Panc1 (cell line): Measurements from ENCODE around the gene RALGAPA1. TPM values are rescaled to one million over a fixed set of nuclear protein-coding genes. Genes with fewer than 3 reads are reported as not detected.

Experiments
- ATAC-seq: fragments of 200-7000 bp; cut with Tn5 transposase; 2 replicates; pipeline ENCODE4 v1.9.1; 2020; ENCODE audit warnings: mild to moderate bottlenecking, moderate library complexity
- BruUV-seq: library from RNA; stranded (reverse); fragments of 400-500 nt; replicated peaks from 2 replicates; lab custom pipeline; 2021; lab: Mats Ljungman, UMichigan
- CTCF ChIA-PET: fragments of 300-600 bp; sonication (Branson Sonifier 250); formaldehyde crosslinking; loops from one replicate; lab custom pipeline; 2022; ENCODE audit warnings: antibody characterized with exemption; lab: Charles Lee
- POLR2A ChIA-PET: fragments of 300-600 bp; sonication (Branson Sonifier 250); formaldehyde crosslinking; loops from one replicate; lab custom pipeline; 2022; ENCODE audit warnings: antibody characterized with exemption; lab: Charles Lee
- DNase-seq: peaks from one replicate; pipeline ENCODE4 v3.0.0-alpha.2; 2010; ENCODE audit warnings: low read depth, low spot score
- H3K27ac ChIP-seq: 2 replicates; pipeline ENCODE4 v1.5.1; 2011; ENCODE audit warnings: mild to moderate bottlenecking, low read length, inconsistent platforms
- H3K27me3 ChIP-seq: fragments of 200-500 bp; sonication (Bioruptor generic); 2 replicates; pipeline ENCODE4 v1.6.0; 2014; ENCODE audit warnings: low read length, inconsistent platforms; ENCODE audit not compliant: control insufficient read depth, insufficient read depth
- H3K36me3 ChIP-seq: fragments of 200-500 bp; sonication (Bioruptor generic); 2 replicates; pipeline ENCODE4 v1.5.1; 2014; ENCODE audit warnings: inconsistent platforms, mild to moderate bottlenecking, low read length, moderate library complexity; ENCODE audit not compliant: control insufficient read depth, insufficient read depth
- H3K4me1 ChIP-seq: 2 replicates; pipeline ENCODE4 v1.5.1; 2011; ENCODE audit warnings: inconsistent platforms, mild to moderate bottlenecking, low read length, moderate library complexity; ENCODE audit not compliant: control insufficient read depth, insufficient read depth
- H3K4me3 ChIP-seq, 2 experiments: 2 replicates each; pipeline ENCODE4 v1.5.1; 2011 to 2012; ENCODE audit warnings: low read depth in 2 of 2, low read length in 2 of 2, mild to moderate bottlenecking in 2 of 2, inconsistent platforms in 1 of 2, moderate library complexity in 1 of 2
- H3K9me3 ChIP-seq: fragments of 200-500 bp; sonication (Bioruptor generic); 2 replicates; pipeline ENCODE4 v1.5.1; 2014; ENCODE audit warnings: low read depth, mild to moderate bottlenecking, inconsistent platforms, low read length, moderate library complexity; ENCODE audit not compliant: control insufficient read depth, insufficient read depth
- CTCF ChIP-seq: fragments of 450-650 bp; IDR thresholded peaks from 2 replicates; pipeline ENCODE4 v1.5.1; 2017; ENCODE audit warnings: mild to moderate bottlenecking
- POLR2AphosphoS5 ChIP-seq: IDR thresholded peaks from 2 replicates; pipeline ENCODE4 v1.6.1; 2012; ENCODE audit warnings: mild to moderate bottlenecking, low read depth, low read length, moderate library complexity
- REST ChIP-seq, 2 experiments: IDR thresholded peaks; 2 replicates each; pipeline ENCODE4 v1.6.1; 2011 to 2012; ENCODE audit warnings: low read depth in 2 of 2, control low read depth in 1 of 2, low read length in 1 of 2, mild to moderate bottlenecking in 1 of 2, moderate library complexity in 1 of 2; ENCODE audit not compliant: insufficient read depth in 1 of 2
- SIN3A ChIP-seq: IDR thresholded peaks from 2 replicates; pipeline ENCODE4 v1.6.1; 2012; ENCODE audit warnings: low read depth, mild to moderate bottlenecking, low read length, moderate library complexity, borderline replicate concordance; ENCODE audit not compliant: insufficient read depth
- TCF7L2 ChIP-seq: IDR thresholded peaks from 2 replicates; pipeline ENCODE4 v1.6.1; 2011; ENCODE audit warnings: mild to moderate bottlenecking, low read depth, low read length, inconsistent platforms
- in situ Hi-C: cut with HindIII; loops from 2 replicates; pipeline ENCODE4 v1.10.0; 2016; ENCODE audit warnings: low sequenced_read_pairs, low pct_unique_long_range_greater_than_20kb
- intact Hi-C: fragments of 100-400 bp; cut with micrococcal nuclease; formaldehyde crosslinking; loops from one replicate; pipeline ENCODE4 v1.10.0; 2022; ENCODE audit not compliant: unreplicated experiment
- total RNA-seq: library from RNA; stranded (reverse); gene quantifications from one replicate; pipeline ENCODE4 v1.2.1, GENCODE V29; 2021; ENCODE audit not compliant: unreplicated experiment

RALGAPA1 gene
- total RNA-seq, 1 experiment from 2014 or later, result 31.5 TPM

- POLR2A ChIA-PET, result no interaction called here
- no peaks in the 10 kb centered on the region for H3K4me1 ChIP-seq
- H3K4me3 ChIP-seq, result no peak overlapping the region
- ATAC-seq, result no peak
- TF ChIP-seq SIN3A, result no peak
- TF ChIP-seq CTCF, result no peak
- no peak for TF ChIP-seq POLR2AphosphoS5
- TF ChIP-seq TCF7L2, result no peak
- TF ChIP-seq REST (IDR thresholded peaks at IDR 0.05; ENCODE audit: insufficient read depth in 1 of 2, low read depth in 2 of 2, low read length in 1 of 2), result no peak
- DNase-seq, result no peak
- no TSS peak for BruUV-seq
- no peaks in the 10 kb centered on the region for H3K9me3 ChIP-seq
- H3K27me3 ChIP-seq, result no peaks in the 10 kb centered on the region
- no peaks in the 10 kb centered on the region for H3K36me3 ChIP-seq
- in situ Hi-C loops, result no loop called here
- CTCF ChIA-PET, result no interaction called here
- intact Hi-C loops, result no loop called here
- no peak overlapping the region for H3K27ac ChIP-seq
Observed at GRCh38 chr14:35578135-35578534, 231.0 kb downstream of the RALGAPA1 start.

- POLR2A ChIA-PET, result no interaction called here
Observed at GRCh38 chr14:35576856-35577255, 232.2 kb downstream of the RALGAPA1 start.

More at GRCh38 chr14:35576856-35577255, 232.2 kb downstream of the RALGAPA1 start:
- H3K4me1 ChIP-seq, result no peaks in the 10 kb centered on the region
- ATAC-seq (no peak), DNase-seq (no peak)
- TF ChIP-seq CTCF (no peak), REST (IDR thresholded peaks at IDR 0.05; ENCODE audit: insufficient read depth in 1 of 2, low read depth in 2 of 2, low read length in 1 of 2) (no peak), SIN3A (no peak), TCF7L2 (no peak), POLR2AphosphoS5 (no peak)
- no peak overlapping the region for H3K4me3 ChIP-seq
- H3K27me3 ChIP-seq, result no peaks in the 10 kb centered on the region
- CTCF ChIA-PET, result no interaction called here
- H3K27ac ChIP-seq, result no peak overlapping the region
- no TSS peak for BruUV-seq
- intact Hi-C loops, result no loop called here
- H3K9me3 ChIP-seq, result no peaks in the 10 kb centered on the region
- in situ Hi-C loops, result no loop called here
- no peaks in the 10 kb centered on the region for H3K36me3 ChIP-seq
